GM23338 (cell line): ENCODE results near the gene SLC25A18. TPM values are rescaled to one million over a fixed set of nuclear protein-coding genes. Genes with fewer than 3 reads are reported as not detected.

Experiments
- ATAC-seq: fragments of 200-7000 bp; cut with Tn5 transposase; 3 replicates; pipeline ENCODE4 v1.9.1; 2020
- DNase-seq: peaks from one replicate; pipeline ENCODE4 v3.0.0-alpha.2; 2015; ENCODE audit warnings: low spot score
- H2AFZ ChIP-seq: fragments of 200-600 bp; sonication (generic); 2 replicates; pipeline ENCODE4 v1.8.0; 2016; ENCODE audit warnings: antibody characterized with exemption, mild to moderate bottlenecking, moderate library complexity
- H3F3A ChIP-seq: fragments of 200-600 bp; sonication (generic); replicated peaks from 2 replicates; pipeline ENCODE4 v1.8.0; 2017; ENCODE audit warnings: antibody characterized with exemption, mixed run types, low read depth
- H3K27ac ChIP-seq: fragments of 200-600 bp; sonication (generic); 2 replicates; pipeline ENCODE4 v1.6.1; 2016; ENCODE audit warnings: low read depth
- H3K27me3 ChIP-seq: fragments of 200-600 bp; sonication (generic); 2 replicates; pipeline ENCODE4 v1.8.0; 2016; ENCODE audit warnings: mild to moderate bottlenecking, mixed run types, moderate library complexity; ENCODE audit not compliant: insufficient read depth
- H3K36me3 ChIP-seq: fragments of 200-600 bp; sonication (generic); 2 replicates; pipeline ENCODE4 v1.8.0; 2016; ENCODE audit warnings: mild to moderate bottlenecking; ENCODE audit not compliant: insufficient read depth
- H3K4me1 ChIP-seq: fragments of 200-600 bp; sonication (generic); 2 replicates; pipeline ENCODE4 v1.8.0; 2016; ENCODE audit warnings: mild to moderate bottlenecking, moderate library complexity; ENCODE audit not compliant: insufficient read depth
- H3K4me2 ChIP-seq: fragments of 200-600 bp; sonication (generic); 2 replicates; pipeline ENCODE4 v1.7.1; 2017; ENCODE audit warnings: mixed run types
- H3K4me3 ChIP-seq: fragments of 200-600 bp; sonication (generic); 2 replicates; pipeline ENCODE4 v1.6.1; 2016; ENCODE audit warnings: mixed run types
- H3K79me2 ChIP-seq: fragments of 200-600 bp; sonication (generic); replicated peaks from 2 replicates; pipeline ENCODE4 v1.8.0; 2017; ENCODE audit warnings: mild to moderate bottlenecking; ENCODE audit not compliant: insufficient read depth
- H3K9me2 ChIP-seq: fragments of 200-600 bp; sonication (generic); 2 replicates; pipeline ENCODE4 v1.8.0; 2017; ENCODE audit not compliant: insufficient read depth
- H4K20me1 ChIP-seq: fragments of 200-600 bp; sonication (generic); replicated peaks from 2 replicates; pipeline ENCODE4 v1.8.0; 2017; ENCODE audit warnings: mild to moderate bottlenecking; ENCODE audit not compliant: insufficient read depth
- H3K27ac Mint-ChIP-seq: 2 replicates; pipeline ENCODE4 v1.8.0; 2020; ENCODE audit warnings: inconsistent platforms, mild to moderate bottlenecking, moderate library complexity, mixed read lengths
- H3K27me3 Mint-ChIP-seq: 3 replicates; pipeline ENCODE4 v1.8.0; 2022; ENCODE audit warnings: low read depth, mild to moderate bottlenecking, moderate library complexity, mixed read lengths, inconsistent platforms; ENCODE audit not compliant: insufficient read depth, poor library complexity
- H3K36me3 Mint-ChIP-seq: 3 replicates; pipeline ENCODE4 v1.8.0; 2021; ENCODE audit warnings: low read depth, mild to moderate bottlenecking, inconsistent platforms, moderate library complexity, mixed read lengths
- H3K4me1 Mint-ChIP-seq: 3 replicates; pipeline ENCODE4 v1.8.0; 2020; ENCODE audit warnings: mild to moderate bottlenecking, inconsistent platforms, mixed read lengths
- H3K4me3 Mint-ChIP-seq: 3 replicates; pipeline ENCODE4 v1.8.0; 2021; ENCODE audit warnings: moderate library complexity, mild to moderate bottlenecking, inconsistent platforms, mixed read lengths
- H3K9me3 Mint-ChIP-seq: 3 replicates; pipeline ENCODE4 v1.8.0; 2020; ENCODE audit warnings: moderate library complexity, mild to moderate bottlenecking, inconsistent platforms, mixed read lengths
- CREB1 ChIP-seq: fragments of 250-450 bp; sonication (Bioruptor Pico); IDR thresholded peaks from 2 replicates; pipeline ENCODE4 v1.5.0; 2020; ENCODE audit warnings: low read depth, mild to moderate bottlenecking, moderate library complexity
- EZH2 ChIP-seq: fragments of 200-600 bp; sonication (generic); IDR thresholded peaks from one replicate; pipeline ENCODE4 v1.8.0; 2017; ENCODE audit warnings: antibody characterized with exemption, mild to moderate bottlenecking, low read depth; ENCODE audit not compliant: unreplicated experiment
- EZH2phosphoT487 ChIP-seq: fragments of 200-600 bp; sonication (generic); IDR thresholded peaks from one replicate; pipeline ENCODE4 v1.8.1; 2018; ENCODE audit warnings: antibody characterized with exemption; ENCODE audit not compliant: unreplicated experiment
- JUNB ChIP-seq: IDR thresholded peaks from one replicate; pipeline ENCODE4 v1.6.1; 2016; ENCODE audit warnings: antibody characterized with exemption; ENCODE audit not compliant: unreplicated experiment
- NANOG ChIP-seq: IDR thresholded peaks from 2 replicates; pipeline ENCODE4 v1.6.1; 2016; ENCODE audit warnings: antibody characterized with exemption, borderline replicate concordance
- POLR2AphosphoS5 ChIP-seq: IDR thresholded peaks from 2 replicates; pipeline ENCODE4 v1.6.1; 2016; ENCODE audit warnings: antibody characterized with exemption, low read depth
- STAT1 ChIP-seq: IDR thresholded peaks from one replicate; pipeline ENCODE4 v1.6.1; 2016; ENCODE audit warnings: antibody characterized with exemption; ENCODE audit not compliant: unreplicated experiment
- ZNF114 ChIP-seq: fragments of 250-450 bp; sonication (Bioruptor Pico); IDR thresholded peaks from 2 replicates; pipeline ENCODE4 v1.5.0; 2020; ENCODE audit warnings: mild to moderate bottlenecking, moderate library complexity
- ZNF331 ChIP-seq: fragments of 250-450 bp; sonication (Bioruptor Pico); IDR thresholded peaks from 2 replicates; pipeline ENCODE4 v1.5.0; 2020; ENCODE audit warnings: low read depth, mild to moderate bottlenecking, moderate library complexity
- polyA plus RNA-seq: library from polyadenylated mRNA; unstranded; fragments of >200 nt; fragmentation: Nextera tagmentation; extraction: Ambion mirVana; gene quantifications from 2 replicates; pipeline ENCODE4 v1.2.1, GENCODE V29; 2016
- total RNA-seq: library from RNA; depleted of rRNA; stranded (reverse); fragments of >200 nt; shearing (Covaris generic); gene quantifications from 2 replicates; pipeline ENCODE4 v1.2.3, GENCODE V29; 2014
- TF ChIP-seq, protein P1 (sequence below): IDR thresholded peaks from one replicate; pipeline ENCODE4 v1.6.1; 2018; ENCODE audit warnings: antibody characterized with exemption; ENCODE audit not compliant: unreplicated experiment
- TF ChIP-seq, protein P2 (sequence below): fragments of 250-450 bp; sonication (Bioruptor Pico); IDR thresholded peaks from 2 replicates; pipeline ENCODE4 v1.5.0; 2020; ENCODE audit warnings: mild to moderate bottlenecking, moderate library complexity
- TF ChIP-seq, protein P3 (sequence below), 2 experiments: fragments of 200-600 bp in 1 of 2; sonication (generic) in 1 of 2; conservative IDR thresholded peaks; 2 replicates each; pipeline versions ENCODE4 v1.5.1 to v1.6.1; 2016 to 2017; ENCODE audit warnings: antibody characterized with exemption in 2 of 2, low read depth in 2 of 2, mild to moderate bottlenecking in 2 of 2, moderate library complexity in 1 of 2
- TF ChIP-seq, protein P4 (sequence below): IDR thresholded peaks from 2 replicates; pipeline ENCODE4 v1.6.1; 2016; ENCODE audit warnings: antibody characterized with exemption

The SLC25A18 gene
- total and polyA plus RNA-seq, 2 experiments from 2014 or later, result 1.2 to 1.9 TPM

DNA sequence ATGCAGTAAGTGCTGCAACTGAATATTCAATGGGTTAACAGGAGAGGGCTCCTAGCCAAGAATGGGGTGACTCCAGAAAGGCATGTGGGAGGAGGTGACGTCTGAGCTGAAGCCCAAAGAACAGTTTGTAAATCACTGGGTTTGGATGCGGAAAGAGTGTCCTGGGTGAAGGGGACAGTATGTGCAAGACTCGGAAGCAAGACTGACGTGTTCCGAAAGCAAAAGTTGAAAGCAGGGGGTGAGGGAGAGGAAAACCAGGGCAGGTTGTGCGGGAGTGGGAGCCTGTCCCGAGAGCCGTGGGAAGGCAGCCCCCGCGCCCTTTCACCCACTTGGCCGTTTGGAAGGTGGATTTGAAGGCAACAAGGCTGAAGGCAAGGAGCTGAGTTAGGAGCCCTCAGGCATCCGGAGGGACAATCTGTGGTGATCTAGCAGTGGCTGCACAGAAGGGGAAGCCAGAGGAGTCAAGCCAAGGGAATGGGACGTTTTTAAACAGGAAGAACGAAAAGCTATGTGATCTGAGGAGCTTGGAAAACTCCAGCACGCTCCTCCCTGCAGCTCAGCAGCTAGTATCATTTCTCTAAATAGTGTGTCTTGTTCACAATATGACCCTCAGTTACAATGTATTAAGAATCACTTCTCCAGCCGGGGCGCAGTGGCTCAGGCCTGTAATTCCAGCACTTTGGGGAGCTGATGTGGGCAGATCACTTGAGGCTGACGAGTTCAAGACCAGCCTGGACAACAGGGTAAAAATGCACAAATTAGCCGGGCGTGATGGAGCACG lies 7.7 kb downstream of the SLC25A18 start:
- DNase-seq (no peak), ATAC-seq (peak; percentile 9)
- Histone ChIP-seq H3K4me3 (no peak overlapping the region), H3K27me3 (no peaks in the 10 kb centered on the region), H4K20me1 (no peaks in the 10 kb centered on the region), H2AFZ (no peak overlapping the region), H3K4me2 (no peak overlapping the region), H3K36me3 (no peaks in the 10 kb centered on the region), H3K27ac (peak overlapping the region; percentile 59; the same call in 1 of the 2 replicates), H3K9me2 (no peaks in the 10 kb centered on the region), H3K4me1 (peaks cover 17% of the 10 kb centered on the region), H3K79me2 (no peaks in the 10 kb centered on the region), H3F3A (peaks cover 4% of the 10 kb centered on the region; the same call in 1 of the 2 replicates)
- TF ChIP-seq POLR2AphosphoS5 (no peak), EZH2phosphoT487 (no peak), ZNF331 (CRISPR knock-in tag) (no peak), CREB1 (CRISPR knock-in tag) (no peak), STAT1 (no peak), EZH2 (no peak), ZNF114 (CRISPR knock-in tag) (no peak), JUNB (no peak), NANOG (no peak)
- TF ChIP-seq, protein P1, sequence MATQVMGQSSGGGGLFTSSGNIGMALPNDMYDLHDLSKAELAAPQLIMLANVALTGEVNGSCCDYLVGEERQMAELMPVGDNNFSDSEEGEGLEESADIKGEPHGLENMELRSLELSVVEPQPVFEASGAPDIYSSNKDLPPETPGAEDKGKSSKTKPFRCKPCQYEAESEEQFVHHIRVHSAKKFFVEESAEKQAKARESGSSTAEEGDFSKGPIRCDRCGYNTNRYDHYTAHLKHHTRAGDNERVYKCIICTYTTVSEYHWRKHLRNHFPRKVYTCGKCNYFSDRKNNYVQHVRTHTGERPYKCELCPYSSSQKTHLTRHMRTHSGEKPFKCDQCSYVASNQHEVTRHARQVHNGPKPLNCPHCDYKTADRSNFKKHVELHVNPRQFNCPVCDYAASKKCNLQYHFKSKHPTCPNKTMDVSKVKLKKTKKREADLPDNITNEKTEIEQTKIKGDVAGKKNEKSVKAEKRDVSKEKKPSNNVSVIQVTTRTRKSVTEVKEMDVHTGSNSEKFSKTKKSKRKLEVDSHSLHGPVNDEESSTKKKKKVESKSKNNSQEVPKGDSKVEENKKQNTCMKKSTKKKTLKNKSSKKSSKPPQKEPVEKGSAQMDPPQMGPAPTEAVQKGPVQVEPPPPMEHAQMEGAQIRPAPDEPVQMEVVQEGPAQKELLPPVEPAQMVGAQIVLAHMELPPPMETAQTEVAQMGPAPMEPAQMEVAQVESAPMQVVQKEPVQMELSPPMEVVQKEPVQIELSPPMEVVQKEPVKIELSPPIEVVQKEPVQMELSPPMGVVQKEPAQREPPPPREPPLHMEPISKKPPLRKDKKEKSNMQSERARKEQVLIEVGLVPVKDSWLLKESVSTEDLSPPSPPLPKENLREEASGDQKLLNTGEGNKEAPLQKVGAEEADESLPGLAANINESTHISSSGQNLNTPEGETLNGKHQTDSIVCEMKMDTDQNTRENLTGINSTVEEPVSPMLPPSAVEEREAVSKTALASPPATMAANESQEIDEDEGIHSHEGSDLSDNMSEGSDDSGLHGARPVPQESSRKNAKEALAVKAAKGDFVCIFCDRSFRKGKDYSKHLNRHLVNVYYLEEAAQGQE, result no peak
- TF ChIP-seq, protein P2, sequence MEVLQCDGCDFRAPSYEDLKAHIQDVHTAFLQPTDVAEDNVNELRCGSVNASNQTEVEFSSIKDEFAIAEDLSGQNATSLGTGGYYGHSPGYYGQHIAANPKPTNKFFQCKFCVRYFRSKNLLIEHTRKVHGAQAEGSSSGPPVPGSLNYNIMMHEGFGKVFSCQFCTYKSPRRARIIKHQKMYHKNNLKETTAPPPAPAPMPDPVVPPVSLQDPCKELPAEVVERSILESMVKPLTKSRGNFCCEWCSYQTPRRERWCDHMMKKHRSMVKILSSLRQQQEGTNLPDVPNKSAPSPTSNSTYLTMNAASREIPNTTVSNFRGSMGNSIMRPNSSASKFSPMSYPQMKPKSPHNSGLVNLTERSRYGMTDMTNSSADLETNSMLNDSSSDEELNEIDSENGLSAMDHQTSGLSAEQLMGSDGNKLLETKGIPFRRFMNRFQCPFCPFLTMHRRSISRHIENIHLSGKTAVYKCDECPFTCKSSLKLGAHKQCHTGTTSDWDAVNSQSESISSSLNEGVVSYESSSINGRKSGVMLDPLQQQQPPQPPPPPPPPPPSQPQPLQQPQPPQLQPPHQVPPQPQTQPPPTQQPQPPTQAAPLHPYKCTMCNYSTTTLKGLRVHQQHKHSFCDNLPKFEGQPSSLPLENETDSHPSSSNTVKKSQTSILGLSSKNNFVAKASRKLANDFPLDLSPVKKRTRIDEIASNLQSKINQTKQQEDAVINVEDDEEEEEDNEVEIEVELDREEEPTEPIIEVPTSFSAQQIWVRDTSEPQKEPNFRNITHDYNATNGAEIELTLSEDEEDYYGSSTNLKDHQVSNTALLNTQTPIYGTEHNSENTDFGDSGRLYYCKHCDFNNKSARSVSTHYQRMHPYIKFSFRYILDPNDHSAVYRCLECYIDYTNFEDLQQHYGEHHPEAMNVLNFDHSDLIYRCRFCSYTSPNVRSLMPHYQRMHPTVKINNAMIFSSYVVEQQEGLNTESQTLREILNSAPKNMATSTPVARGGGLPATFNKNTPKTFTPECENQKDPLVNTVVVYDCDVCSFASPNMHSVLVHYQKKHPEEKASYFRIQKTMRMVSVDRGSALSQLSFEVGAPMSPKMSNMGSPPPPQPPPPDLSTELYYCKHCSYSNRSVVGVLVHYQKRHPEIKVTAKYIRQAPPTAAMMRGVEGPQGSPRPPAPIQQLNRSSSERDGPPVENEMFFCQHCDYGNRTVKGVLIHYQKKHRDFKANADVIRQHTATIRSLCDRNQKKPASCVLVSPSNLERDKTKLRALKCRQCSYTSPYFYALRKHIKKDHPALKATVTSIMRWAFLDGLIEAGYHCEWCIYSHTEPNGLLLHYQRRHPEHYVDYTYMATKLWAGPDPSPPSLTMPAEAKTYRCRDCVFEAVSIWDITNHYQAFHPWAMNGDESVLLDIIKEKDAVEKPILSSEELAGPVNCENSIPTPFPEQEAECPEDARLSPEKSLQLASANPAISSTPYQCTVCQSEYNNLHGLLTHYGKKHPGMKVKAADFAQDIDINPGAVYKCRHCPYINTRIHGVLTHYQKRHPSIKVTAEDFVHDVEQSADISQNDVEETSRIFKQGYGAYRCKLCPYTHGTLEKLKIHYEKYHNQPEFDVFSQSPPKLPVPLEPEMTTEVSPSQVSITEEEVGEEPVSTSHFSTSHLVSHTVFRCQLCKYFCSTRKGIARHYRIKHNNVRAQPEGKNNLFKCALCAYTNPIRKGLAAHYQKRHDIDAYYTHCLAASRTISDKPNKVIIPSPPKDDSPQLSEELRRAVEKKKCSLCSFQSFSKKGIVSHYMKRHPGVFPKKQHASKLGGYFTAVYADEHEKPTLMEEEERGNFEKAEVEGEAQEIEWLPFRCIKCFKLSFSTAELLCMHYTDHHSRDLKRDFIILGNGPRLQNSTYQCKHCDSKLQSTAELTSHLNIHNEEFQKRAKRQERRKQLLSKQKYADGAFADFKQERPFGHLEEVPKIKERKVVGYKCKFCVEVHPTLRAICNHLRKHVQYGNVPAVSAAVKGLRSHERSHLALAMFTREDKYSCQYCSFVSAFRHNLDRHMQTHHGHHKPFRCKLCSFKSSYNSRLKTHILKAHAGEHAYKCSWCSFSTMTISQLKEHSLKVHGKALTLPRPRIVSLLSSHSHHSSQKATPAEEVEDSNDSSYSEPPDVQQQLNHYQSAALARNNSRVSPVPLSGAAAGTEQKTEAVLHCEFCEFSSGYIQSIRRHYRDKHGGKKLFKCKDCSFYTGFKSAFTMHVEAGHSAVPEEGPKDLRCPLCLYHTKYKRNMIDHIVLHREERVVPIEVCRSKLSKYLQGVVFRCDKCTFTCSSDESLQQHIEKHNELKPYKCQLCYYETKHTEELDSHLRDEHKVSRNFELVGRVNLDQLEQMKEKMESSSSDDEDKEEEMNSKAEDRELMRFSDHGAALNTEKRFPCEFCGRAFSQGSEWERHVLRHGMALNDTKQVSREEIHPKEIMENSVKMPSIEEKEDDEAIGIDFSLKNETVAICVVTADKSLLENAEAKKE (CRISPR knock-in tag), result no peak
- TF ChIP-seq, protein P3, sequence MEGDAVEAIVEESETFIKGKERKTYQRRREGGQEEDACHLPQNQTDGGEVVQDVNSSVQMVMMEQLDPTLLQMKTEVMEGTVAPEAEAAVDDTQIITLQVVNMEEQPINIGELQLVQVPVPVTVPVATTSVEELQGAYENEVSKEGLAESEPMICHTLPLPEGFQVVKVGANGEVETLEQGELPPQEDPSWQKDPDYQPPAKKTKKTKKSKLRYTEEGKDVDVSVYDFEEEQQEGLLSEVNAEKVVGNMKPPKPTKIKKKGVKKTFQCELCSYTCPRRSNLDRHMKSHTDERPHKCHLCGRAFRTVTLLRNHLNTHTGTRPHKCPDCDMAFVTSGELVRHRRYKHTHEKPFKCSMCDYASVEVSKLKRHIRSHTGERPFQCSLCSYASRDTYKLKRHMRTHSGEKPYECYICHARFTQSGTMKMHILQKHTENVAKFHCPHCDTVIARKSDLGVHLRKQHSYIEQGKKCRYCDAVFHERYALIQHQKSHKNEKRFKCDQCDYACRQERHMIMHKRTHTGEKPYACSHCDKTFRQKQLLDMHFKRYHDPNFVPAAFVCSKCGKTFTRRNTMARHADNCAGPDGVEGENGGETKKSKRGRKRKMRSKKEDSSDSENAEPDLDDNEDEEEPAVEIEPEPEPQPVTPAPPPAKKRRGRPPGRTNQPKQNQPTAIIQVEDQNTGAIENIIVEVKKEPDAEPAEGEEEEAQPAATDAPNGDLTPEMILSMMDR (conservative IDR thresholded peaks at IDR 0.05; ENCODE audit: low read depth in 2 of 2), result no peak
- TF ChIP-seq, protein P4, sequence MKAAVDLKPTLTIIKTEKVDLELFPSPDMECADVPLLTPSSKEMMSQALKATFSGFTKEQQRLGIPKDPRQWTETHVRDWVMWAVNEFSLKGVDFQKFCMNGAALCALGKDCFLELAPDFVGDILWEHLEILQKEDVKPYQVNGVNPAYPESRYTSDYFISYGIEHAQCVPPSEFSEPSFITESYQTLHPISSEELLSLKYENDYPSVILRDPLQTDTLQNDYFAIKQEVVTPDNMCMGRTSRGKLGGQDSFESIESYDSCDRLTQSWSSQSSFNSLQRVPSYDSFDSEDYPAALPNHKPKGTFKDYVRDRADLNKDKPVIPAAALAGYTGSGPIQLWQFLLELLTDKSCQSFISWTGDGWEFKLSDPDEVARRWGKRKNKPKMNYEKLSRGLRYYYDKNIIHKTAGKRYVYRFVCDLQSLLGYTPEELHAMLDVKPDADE, result no peak
- no peak overlapping the region for H3K4me3 Mint-ChIP-seq
- no peaks in the 10 kb centered on the region for H3K9me3 Mint-ChIP-seq
- H3K27ac Mint-ChIP-seq, result peak overlapping the region; percentile 28
- H3K27me3 Mint-ChIP-seq, result peaks cover 32% of the 10 kb centered on the region
- peaks cover 29% of the 10 kb centered on the region for H3K4me1 Mint-ChIP-seq
- H3K36me3 Mint-ChIP-seq, result no peaks in the 10 kb centered on the region; the same call in none of the 3 replicates
